ENCODE results near the gene FKBP1A. TPM values are rescaled to one million over a fixed set of nuclear protein-coding genes. Genes with fewer than 3 reads are reported as not detected.

The FKBP1A gene
- total and polyA plus RNA-seq, 5 donors from 2014 or later = 49.1 to 84.3 (median 65.4) TPM

GRCh38 chr20:1369970-1370369 is 22.9 kb downstream of the FKBP1A start:
- Histone ChIP-seq H3K9me3 (ENCODE audit: control insufficient read depth in 2 of 2, low read length in 2 of 2) (no peaks in the 10 kb centered on the region), H3K4me3 (ENCODE audit: low read depth, low read length) (no peak overlapping the region), H3K27ac (ENCODE audit: insufficient read depth, low read length, poor library complexity, severe bottlenecking) (no peak overlapping the region), H3K4me1 (ENCODE audit: control insufficient read depth, insufficient read depth, low read length, poor library complexity, severe bottlenecking) (peaks cover under 1% of the 10 kb centered on the region), H3K27me3 (ENCODE audit: control insufficient read depth, insufficient read depth, low read length) (no peaks in the 10 kb centered on the region), H3K36me3 (ENCODE audit: control insufficient read depth, insufficient read depth, low read length) (peaks cover 69% of the 10 kb centered on the region)
- Mint-ChIP-seq H3K27ac (peak overlapping the region in 1 of 3 donors; percentile 47), H3K9me3 (peaks cover 0 to 1% (median 0%) of the 10 kb centered on the region in 7 donors), H3K27me3 (no peaks in the 10 kb centered on the region), H3K36me3 (peaks cover 50% of the 10 kb centered on the region), H3K4me1 (peaks cover 6 to 42% (median 31%) of the 10 kb centered on the region in 4 donors), H3K4me3 (no peak overlapping the region)
- ATAC-seq (ENCODE audit: low read depth in 2 of 2) (no peak), DNase-seq (no peak)

DNA sequence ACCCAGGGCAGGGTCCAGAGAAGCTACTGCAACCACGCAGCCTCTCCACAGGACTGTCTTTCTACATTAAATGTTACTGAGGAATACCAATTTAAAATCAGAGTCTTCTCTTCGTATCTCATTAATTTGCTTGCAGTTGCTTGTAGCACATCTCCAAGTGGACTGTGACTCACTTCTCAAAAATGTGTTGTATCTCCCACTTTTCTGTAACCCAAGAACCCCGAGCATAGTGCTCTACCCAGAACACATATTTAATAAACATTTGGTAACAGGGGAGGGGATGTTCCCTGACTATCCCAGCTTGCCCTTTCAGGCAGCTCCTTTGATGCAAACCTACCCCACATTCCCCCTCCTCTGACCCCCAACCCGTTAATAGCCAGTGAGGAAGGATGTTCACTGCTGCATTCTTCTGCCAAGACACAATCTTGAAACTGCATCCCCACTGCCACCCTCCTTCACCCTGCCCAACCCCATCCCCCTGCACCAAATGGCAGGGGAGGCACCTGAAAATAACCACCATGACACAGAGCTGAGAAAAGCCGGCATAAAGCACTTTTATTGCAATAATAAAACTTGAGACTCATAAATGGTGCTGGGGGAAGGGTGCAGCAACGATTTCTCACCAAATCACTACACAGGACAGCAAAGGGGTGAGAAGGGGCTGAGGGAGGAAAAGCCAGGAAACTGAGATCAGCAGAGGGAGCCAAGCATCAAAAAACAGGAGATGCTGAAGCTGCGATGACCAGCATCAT is 24.2 kb downstream of the FKBP1A start:
- Histone ChIP-seq H3K36me3 (ENCODE audit: control insufficient read depth, insufficient read depth, low read length) (peaks cover 58% of the 10 kb centered on the region), H3K9me3 (ENCODE audit: control insufficient read depth in 2 of 2, low read length in 2 of 2) (no peaks in the 10 kb centered on the region), H3K27me3 (ENCODE audit: control insufficient read depth, insufficient read depth, low read length) (no peaks in the 10 kb centered on the region), H3K27ac (ENCODE audit: insufficient read depth, low read length, poor library complexity, severe bottlenecking) (no peak overlapping the region), H3K4me3 (ENCODE audit: low read depth, low read length) (no peak overlapping the region), H3K4me1 (ENCODE audit: control insufficient read depth, insufficient read depth, low read length, poor library complexity, severe bottlenecking) (peaks cover 14% of the 10 kb centered on the region)
- Mint-ChIP-seq H3K27ac (peak overlapping the region in 1 of 3 donors; percentile 27), H3K27me3 (no peaks in the 10 kb centered on the region), H3K36me3 (peaks cover 40% of the 10 kb centered on the region), H3K4me1 (peaks cover 15 to 46% (median 37%) of the 10 kb centered on the region in 4 donors), H3K4me3 (no peak overlapping the region), H3K9me3 (peaks cover 0 to 1% (median 0%) of the 10 kb centered on the region in 7 donors)
- no peak for ATAC-seq (ENCODE audit: low read depth in 2 of 2)
- DNase-seq = no peak

- Histone ChIP-seq H3K4me3 (ENCODE audit: low read depth, low read length) (no peak overlapping the region), H3K36me3 (ENCODE audit: control insufficient read depth, insufficient read depth, low read length) (peaks cover 52% of the 10 kb centered on the region), H3K27me3 (ENCODE audit: control insufficient read depth, insufficient read depth, low read length) (no peaks in the 10 kb centered on the region), H3K9me3 (ENCODE audit: control insufficient read depth in 2 of 2, low read length in 2 of 2) (no peaks in the 10 kb centered on the region), H3K4me1 (ENCODE audit: control insufficient read depth, insufficient read depth, low read length, poor library complexity, severe bottlenecking) (peaks cover 21% of the 10 kb centered on the region), H3K27ac (ENCODE audit: insufficient read depth, low read length, poor library complexity, severe bottlenecking) (no peak overlapping the region)
- peaks cover 0 to 1% (median 0%) of the 10 kb centered on the region in 7 donors for H3K9me3 Mint-ChIP-seq
- H3K27ac Mint-ChIP-seq = no peak overlapping the region
- ATAC-seq (ENCODE audit: low read depth in 2 of 2) (no peak), DNase-seq (no peak)
- H3K27me3 Mint-ChIP-seq = no peaks in the 10 kb centered on the region
- H3K36me3 Mint-ChIP-seq = peaks cover 38% of the 10 kb centered on the region
- H3K4me1 Mint-ChIP-seq = peaks cover 13 to 50% (median 39%) of the 10 kb centered on the region in 4 donors
- H3K4me3 Mint-ChIP-seq = no peak overlapping the region
Observed at GRCh38 chr20:1367479-1367878, 25.4 kb downstream of the FKBP1A start.

DNA sequence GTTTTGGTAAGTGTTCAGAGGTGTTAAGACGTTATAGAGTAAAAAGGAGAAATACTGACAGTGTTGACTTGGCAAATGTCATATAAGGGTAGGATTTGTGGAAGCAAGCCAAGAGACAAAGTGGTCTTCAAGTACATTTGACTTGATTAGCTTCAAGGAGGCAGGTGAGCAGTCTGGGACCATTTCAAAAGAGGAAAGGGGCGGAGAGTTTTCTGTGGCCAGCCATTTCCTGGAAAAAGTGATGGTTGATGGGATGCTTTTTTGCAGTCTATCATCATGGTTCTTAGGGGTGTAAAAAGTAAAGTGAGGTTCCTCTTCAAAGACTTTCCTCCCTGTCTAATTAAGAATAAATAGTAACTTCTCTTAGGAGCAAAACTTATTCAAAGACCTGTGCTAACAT is 28.7 kb downstream of the FKBP1A start:
- peaks cover 62% of the 10 kb centered on the region for H3K36me3 Mint-ChIP-seq
- DNase-seq = peak in 1 of 3 donors; percentile 68

GRCh38 chr20:1363522-1363921 is 29.3 kb downstream of the FKBP1A start:
- no peaks in the 10 kb centered on the region for H3K27me3 Mint-ChIP-seq
- Histone ChIP-seq H3K9me3 (ENCODE audit: control insufficient read depth in 2 of 2, low read length in 2 of 2) (no peaks in the 10 kb centered on the region), H3K27me3 (ENCODE audit: control insufficient read depth, insufficient read depth, low read length) (no peaks in the 10 kb centered on the region), H3K4me1 (ENCODE audit: control insufficient read depth, insufficient read depth, low read length, poor library complexity, severe bottlenecking) (peaks cover 24% of the 10 kb centered on the region), H3K36me3 (ENCODE audit: control insufficient read depth, insufficient read depth, low read length) (peaks cover 43% of the 10 kb centered on the region), H3K4me3 (ENCODE audit: low read depth, low read length) (peak overlapping the region; percentile 64), H3K27ac (ENCODE audit: insufficient read depth, low read length, poor library complexity, severe bottlenecking) (peak overlapping the region; percentile 42)
- peaks cover 0 to 1% (median 0%) of the 10 kb centered on the region in 7 donors for H3K9me3 Mint-ChIP-seq
- peak overlapping the region in 3 of 4 donors; percentile 33 to 78 (median 66) for H3K4me3 Mint-ChIP-seq
- ATAC-seq (ENCODE audit: low read depth in 2 of 2) (no peak), DNase-seq (no peak)
- H3K27ac Mint-ChIP-seq = peak overlapping the region; percentile 81 to 91 (median 87)
- H3K4me1 Mint-ChIP-seq = peaks cover 27 to 66% (median 52%) of the 10 kb centered on the region in 4 donors
- peaks cover 62% of the 10 kb centered on the region for H3K36me3 Mint-ChIP-seq

More for the DNA sequence above, 28.7 kb downstream of the FKBP1A start:
- peak overlapping the region; percentile 79 to 87 (median 81) for H3K27ac Mint-ChIP-seq
- H3K4me3 ChIP-seq (ENCODE audit: low read depth, low read length) = peak overlapping the region; percentile 64
- no peaks in the 10 kb centered on the region for H3K27me3 Mint-ChIP-seq
- peaks cover 21% of the 10 kb centered on the region for H3K4me1 ChIP-seq (ENCODE audit: control insufficient read depth, insufficient read depth, low read length, poor library complexity, severe bottlenecking)
- H3K9me3 Mint-ChIP-seq = peaks cover 0 to 1% (median 0%) of the 10 kb centered on the region in 7 donors
- no peak overlapping the region for H3K27ac ChIP-seq (ENCODE audit: insufficient read depth, low read length, poor library complexity, severe bottlenecking)
- no peaks in the 10 kb centered on the region for H3K9me3 ChIP-seq (ENCODE audit: control insufficient read depth in 2 of 2, low read length in 2 of 2)
- H3K4me3 Mint-ChIP-seq = peak overlapping the region; percentile 29 to 78 (median 50)
- H3K36me3 ChIP-seq (ENCODE audit: control insufficient read depth, insufficient read depth, low read length) = peaks cover 47% of the 10 kb centered on the region
- ATAC-seq (ENCODE audit: low read depth in 2 of 2) = peak in 1 of 2 donors; percentile 45
- no peaks in the 10 kb centered on the region for H3K27me3 ChIP-seq (ENCODE audit: control insufficient read depth, insufficient read depth, low read length)
- peaks cover 23 to 65% (median 51%) of the 10 kb centered on the region in 4 donors for H3K4me1 Mint-ChIP-seq

DNA sequence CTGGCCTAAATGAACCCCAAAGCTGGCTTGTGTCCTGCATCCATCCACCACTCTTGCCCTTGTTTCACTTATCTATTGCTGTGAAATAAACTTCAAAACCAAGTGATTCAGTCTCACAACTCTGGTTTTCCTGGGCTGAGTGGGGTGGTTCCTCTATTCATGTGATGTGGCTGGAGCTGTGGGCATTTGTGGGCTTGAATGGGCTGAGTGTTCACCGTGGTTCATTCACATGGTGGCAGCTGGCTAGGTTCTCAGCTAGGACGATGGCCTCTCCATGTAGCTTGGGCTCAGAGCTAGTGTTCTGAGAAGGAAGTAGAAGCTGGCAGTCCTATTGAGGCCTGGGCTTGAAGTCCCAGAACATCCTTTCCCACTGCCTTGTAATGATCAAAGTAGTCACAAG is 30.4 kb downstream of the FKBP1A start:
- Histone ChIP-seq H3K4me3 (ENCODE audit: low read depth, low read length) (no peak overlapping the region), H3K36me3 (ENCODE audit: control insufficient read depth, insufficient read depth, low read length) (peaks cover 34% of the 10 kb centered on the region), H3K9me3 (ENCODE audit: control insufficient read depth in 2 of 2, low read length in 2 of 2) (no peaks in the 10 kb centered on the region), H3K27me3 (ENCODE audit: control insufficient read depth, insufficient read depth, low read length) (no peaks in the 10 kb centered on the region), H3K4me1 (ENCODE audit: control insufficient read depth, insufficient read depth, low read length, poor library complexity, severe bottlenecking) (peaks cover 34% of the 10 kb centered on the region), H3K27ac (ENCODE audit: insufficient read depth, low read length, poor library complexity, severe bottlenecking) (no peak overlapping the region)
- H3K36me3 Mint-ChIP-seq = peaks cover 59% of the 10 kb centered on the region
- H3K4me1 Mint-ChIP-seq = peaks cover 31 to 72% (median 60%) of the 10 kb centered on the region in 4 donors
- ATAC-seq (ENCODE audit: low read depth in 2 of 2) (no peak), DNase-seq (no peak)
- H3K4me3 Mint-ChIP-seq = peak overlapping the region in 1 of 4 donors; percentile 57
- H3K27ac Mint-ChIP-seq = peak overlapping the region; percentile 81 to 91 (median 87)
- peaks cover 0 to 1% (median 0%) of the 10 kb centered on the region in 7 donors for H3K9me3 Mint-ChIP-seq
- no peaks in the 10 kb centered on the region for H3K27me3 Mint-ChIP-seq

GRCh38 chr20:1360094-1360846 is 32.6 kb downstream of the FKBP1A start:
- Histone ChIP-seq H3K27me3 (ENCODE audit: control insufficient read depth, insufficient read depth, low read length) (no peaks in the 10 kb centered on the region), H3K27ac (ENCODE audit: insufficient read depth, low read length, poor library complexity, severe bottlenecking) (no peak overlapping the region), H3K4me1 (ENCODE audit: control insufficient read depth, insufficient read depth, low read length, poor library complexity, severe bottlenecking) (peaks cover 34% of the 10 kb centered on the region), H3K9me3 (ENCODE audit: control insufficient read depth in 2 of 2, low read length in 2 of 2) (no peaks in the 10 kb centered on the region), H3K36me3 (ENCODE audit: control insufficient read depth, insufficient read depth, low read length) (peaks cover 31% of the 10 kb centered on the region), H3K4me3 (ENCODE audit: low read depth, low read length) (no peak overlapping the region)
- ATAC-seq (ENCODE audit: low read depth in 2 of 2) (no peak), DNase-seq (no peak)
- H3K27me3 Mint-ChIP-seq = no peaks in the 10 kb centered on the region
- peaks cover 37 to 66% (median 58%) of the 10 kb centered on the region in 4 donors for H3K4me1 Mint-ChIP-seq
- H3K9me3 Mint-ChIP-seq = peaks cover 0 to 1% (median 0%) of the 10 kb centered on the region in 7 donors
- peak overlapping the region in 2 of 3 donors; percentile 49 to 74 for H3K27ac Mint-ChIP-seq
- H3K4me3 Mint-ChIP-seq = peak overlapping the region in 1 of 4 donors; percentile 11
- H3K36me3 Mint-ChIP-seq = peaks cover 53% of the 10 kb centered on the region
